Measurements from ENCODE around the gene GAS2L2. TPM values are rescaled to one million over a fixed set of nuclear protein-coding genes. Genes with fewer than 3 reads are reported as not detected.

The GAS2L2 gene
- total RNA-seq, 1 donor from 2014 or later: under 0.01 TPM

DNA sequence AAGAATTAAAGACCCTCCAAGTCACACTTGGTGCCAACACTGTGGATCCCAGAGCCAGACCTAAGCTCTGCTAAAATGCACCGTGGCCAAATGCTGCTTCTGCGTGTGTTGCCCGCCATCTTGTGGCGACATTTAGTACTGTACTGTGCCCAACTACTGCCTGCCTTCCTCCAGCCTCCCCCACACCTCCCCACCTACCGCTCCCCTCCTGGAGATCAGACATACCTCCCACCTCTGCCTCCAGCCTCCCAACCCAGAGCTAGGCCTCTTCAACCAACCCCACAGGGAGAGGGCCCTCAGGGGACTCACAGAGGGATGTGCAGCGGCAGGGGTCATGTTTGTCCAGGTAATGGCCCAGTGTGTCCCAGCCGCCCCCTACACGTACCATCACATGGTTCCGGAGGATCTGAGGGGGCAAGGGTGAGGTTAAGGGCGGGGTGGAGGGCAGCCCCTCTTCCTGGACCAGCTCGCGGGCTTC, 5.5 kb downstream of the GAS2L2 start:
- DNase-seq (ENCODE audit: low read depth in 2 of 2): peak; percentile 83 to 89

DNA sequence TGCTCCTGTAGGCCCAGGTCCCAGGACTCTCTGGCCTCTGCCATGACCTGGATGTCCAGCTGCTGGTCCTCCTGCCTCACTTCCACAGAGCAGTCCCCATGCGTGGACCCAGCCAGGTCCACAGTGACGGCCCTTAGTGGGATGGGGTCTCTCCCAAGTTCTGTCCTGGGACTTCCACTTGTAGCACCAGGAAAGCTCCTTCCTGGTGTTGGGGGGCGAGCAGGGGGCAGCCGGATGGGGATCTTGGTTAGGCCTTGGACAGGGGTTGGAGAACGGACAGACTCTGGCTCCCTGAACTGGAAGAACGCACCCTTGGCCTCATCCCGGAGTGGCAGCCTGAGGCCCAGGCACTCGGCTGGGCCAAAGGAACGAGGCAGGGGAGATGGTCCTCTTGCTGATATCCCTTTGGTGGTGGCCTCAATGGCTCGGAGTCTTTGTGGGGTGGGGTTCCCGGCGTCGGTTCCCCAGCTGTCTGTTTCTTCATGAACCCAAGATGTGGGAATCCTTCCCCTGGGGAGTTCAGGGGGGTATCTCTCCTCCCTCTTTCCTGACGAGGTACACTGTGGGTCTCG, 7.2 kb downstream of the GAS2L2 start:
- no peak for DNase-seq (ENCODE audit: low read depth in 2 of 2)

DNA sequence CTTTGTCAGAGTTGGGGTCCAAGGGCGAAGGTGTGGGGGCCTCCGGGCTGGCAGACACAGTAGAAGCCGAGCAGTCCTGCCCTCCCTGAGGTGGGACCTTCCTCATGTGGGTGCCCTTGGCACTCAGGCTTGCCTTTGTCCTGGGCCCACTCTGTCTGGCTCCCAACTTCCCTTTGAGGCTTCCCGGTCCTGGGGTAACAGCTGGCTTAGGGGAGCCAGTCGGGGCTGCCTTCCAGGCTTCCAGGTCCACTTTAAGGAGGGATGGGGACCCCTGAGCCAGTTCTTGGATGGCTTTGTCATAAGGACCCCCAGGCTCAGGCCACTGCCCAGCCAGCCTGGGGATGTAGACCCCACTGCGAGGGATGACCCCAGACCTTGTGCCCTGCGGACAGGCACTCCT, 7.8 kb downstream of the GAS2L2 start:
- no peak for DNase-seq (ENCODE audit: low read depth in 2 of 2)

DNA sequence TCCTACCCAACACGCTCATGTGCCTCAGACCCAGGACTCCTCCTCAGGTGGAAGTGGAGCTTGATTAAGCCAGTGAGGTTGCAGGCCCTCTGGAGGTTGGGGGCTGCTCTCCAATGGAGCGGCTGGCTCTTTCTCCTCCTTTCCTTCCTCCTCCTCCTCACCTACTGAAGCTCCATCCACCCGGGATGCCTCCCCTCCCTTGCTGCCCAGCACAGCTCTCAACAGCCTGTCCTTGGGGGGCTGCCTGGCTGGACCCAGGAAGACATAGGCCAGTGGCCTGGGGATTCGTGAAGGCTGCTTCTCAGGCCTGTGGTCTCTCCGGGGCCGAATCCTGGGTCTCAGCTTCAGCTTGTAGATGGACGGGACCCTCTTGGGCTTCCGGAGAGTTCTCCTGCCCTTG, 8.2 kb downstream of the GAS2L2 start:
- DNase-seq (ENCODE audit: low read depth in 2 of 2): no peak

DNA sequence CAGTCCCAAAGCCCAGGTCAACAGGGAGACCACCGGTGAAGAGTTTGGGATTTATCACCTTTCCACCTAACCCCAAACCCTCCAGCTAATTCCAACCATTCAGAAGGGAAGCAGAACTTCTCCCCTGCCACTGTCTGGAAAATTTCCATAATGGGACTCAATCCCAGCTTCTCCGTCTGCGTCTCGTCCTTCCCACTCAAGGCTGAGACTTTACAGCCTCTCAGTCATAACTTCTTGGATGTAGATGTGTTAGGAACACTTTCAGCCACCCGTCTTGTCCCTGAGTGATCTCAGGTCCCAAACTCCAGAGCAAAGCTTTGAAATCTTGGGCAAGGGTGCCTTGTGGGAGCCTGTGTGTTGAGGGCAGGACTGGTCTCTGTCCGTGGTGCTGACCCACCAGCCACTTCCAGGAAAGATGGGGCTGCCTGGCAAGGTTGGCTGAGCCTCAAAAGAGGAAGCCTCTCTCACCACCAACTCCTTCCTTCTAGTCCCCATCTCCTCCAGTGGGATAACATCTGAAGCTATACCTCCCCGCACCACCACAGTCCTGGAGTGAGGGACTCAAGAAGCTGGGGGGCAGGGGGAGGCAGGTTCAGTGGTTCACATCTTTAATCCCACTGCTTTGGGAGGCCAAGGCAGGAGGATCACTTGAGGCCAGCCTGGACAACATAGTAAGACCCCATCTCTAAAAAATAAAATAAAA, 9.3 kb downstream of the GAS2L2 start:
- DNase-seq (ENCODE audit: low read depth in 2 of 2): peak; percentile 50 to 54

DNA sequence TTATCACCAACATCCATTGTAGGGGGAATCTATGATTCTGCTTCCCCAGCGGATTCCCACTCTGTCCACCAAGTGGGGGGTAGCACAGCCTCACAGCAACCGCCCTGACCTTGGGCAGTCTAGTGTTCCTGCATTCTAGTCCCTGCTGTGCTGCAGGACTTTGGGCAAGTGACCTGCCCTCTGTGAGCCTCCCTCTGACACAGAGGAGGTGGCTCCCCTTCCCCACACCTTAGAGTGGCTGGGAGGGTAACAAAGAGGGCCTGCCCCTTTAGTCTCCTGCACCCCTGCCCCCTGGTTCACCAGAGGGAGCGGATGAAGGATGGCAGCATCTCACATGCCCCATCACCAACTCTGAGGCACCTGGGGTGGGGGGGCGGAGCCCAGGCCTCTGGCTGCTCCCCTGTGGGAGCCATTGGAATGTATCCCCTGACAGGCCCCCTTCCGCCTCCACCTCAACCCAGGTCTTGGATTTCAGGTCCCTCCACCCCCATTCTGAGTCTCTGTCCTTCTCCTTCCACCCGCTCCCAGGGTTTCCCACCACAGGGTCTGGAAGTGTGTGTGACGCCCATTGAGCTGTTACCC, 10.1 kb downstream of the GAS2L2 start:
- DNase-seq (ENCODE audit: low read depth in 2 of 2): no peak

DNA sequence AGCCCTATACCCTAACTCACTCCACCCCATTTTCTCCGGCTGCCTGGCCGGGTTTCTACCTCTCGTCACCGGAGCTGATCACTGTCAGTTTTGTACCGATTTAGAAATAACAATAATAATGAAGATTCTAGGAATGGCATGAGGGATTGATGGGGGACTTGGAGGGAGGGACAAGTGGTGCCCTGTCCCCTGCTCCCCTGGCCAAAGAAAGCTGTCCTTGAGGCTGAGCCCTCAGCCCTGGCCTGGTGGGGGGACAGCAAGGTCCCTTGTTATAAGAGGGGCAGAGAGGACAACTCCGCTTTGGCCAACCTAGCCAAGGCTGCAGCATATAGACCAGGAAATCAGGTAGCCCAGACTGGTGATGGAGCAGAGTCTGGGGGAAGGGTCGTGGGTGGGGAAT, 10.5 kb downstream of the GAS2L2 start:
- DNase-seq (ENCODE audit: low read depth in 2 of 2): no peak

DNA sequence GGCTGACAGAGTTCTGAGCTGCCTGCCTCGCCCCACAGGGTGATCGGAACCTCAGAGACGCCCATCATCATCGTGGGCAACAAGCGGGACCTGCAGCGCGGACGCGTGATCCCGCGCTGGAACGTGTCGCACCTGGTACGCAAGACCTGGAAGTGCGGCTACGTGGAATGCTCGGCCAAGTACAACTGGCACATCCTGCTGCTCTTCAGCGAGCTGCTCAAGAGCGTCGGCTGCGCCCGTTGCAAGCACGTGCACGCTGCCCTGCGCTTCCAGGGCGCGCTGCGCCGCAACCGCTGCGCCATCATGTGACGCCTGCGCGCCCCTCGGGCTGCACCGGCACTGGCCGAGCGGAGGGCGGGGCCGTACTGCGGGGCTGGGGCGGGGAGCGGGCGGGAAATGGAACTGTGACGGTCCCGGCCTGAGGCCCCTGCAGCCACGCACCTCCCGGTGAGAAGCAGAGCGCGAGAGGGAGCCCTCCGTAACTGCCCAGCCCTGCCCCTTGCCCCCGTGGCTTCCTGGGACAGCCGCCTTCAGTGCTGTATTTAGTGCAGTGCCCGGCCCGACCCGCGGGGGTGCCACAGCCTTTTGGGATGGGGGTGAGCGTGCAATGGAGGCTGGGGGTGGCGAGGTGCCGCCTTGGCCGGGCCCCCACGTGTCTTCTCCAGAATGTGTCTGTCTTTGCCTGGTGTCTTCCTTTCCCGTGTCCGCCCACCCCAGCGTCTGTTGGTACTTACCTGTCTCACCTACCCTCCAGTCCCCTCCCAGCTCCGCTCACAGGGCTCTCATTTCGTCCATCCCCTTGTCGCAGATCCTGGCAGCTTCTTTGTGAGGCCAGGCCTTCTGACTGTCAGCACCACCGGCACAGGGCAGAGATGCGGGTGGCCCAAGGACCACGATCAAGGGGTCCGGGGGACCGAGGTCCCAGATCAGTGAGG, 11.8 kb downstream of the GAS2L2 start:
- DNase-seq (ENCODE audit: low read depth in 2 of 2): no peak

DNA sequence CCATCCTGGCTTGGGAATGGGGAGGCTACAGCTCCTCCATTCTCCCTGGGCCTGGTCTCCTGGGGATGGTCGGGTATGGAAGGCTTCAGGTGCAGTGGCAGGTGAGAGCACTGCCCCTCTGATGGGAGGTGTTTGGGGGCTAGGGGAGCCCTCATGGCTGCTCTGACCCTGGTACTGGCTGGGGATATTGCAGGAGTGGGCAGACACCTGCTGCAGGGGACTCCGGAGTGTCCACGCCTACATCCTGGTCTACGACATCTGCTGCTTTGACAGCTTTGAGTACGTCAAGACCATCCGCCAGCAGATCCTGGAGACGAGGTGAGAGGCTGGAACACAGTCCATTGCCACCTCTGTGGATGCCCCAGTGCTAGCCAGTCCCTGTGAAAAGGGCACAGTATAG, 12.8 kb downstream of the GAS2L2 start:
- no peak for DNase-seq (ENCODE audit: low read depth in 2 of 2)

DNA sequence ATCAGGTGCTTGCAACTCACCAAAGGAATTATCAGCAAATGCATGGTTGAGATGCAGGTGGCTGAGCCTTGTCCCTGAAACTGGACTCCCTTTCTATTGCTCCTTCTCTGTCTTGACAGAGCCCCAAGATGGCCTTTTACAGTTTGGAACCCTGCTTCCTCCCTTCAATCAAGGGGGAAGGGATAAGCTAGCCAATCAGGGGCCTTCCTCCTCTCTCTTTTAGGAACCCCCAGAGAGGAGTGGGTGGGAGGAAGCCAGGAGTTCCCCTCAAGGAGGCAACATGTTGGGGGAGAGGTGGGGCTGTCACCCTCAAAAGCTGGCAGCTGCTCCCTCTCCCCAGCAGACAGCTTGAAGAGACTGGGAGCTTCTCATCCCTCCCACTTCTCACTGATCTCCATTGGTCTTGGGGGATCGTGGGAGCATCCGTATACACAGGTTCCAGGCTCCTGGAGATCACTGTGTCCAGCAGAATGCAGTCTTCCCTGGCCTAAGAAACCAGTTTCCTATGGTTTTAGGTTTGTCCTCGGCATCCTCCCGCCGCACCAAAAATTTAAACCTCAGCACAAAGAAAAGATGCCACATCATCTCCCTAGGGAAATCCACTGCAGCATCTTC, 14.4 kb downstream of the GAS2L2 start:
- DNase-seq (ENCODE audit: low read depth in 2 of 2): no peak

DNA sequence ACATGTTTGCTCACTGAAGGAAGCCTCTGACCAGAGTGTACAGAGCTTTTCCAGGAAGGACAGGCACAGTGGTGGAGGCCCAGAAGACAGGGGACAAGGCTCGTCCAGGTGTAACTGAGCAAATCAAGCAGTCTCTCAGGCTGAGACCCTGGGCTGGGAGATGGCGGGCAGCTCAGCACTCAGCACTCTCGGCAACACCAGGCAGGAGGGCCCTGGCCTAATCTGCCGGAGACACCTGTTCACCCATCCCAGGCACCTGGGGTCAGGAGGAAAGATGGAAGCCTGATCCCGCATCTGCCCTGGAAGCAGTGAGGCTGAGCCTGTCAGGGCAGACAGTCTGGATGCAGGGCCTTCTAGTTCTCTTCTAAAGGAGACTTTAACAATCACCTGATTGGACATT, 16.8 kb downstream of the GAS2L2 start:
- DNase-seq (ENCODE audit: low read depth in 2 of 2): no peak

DNA sequence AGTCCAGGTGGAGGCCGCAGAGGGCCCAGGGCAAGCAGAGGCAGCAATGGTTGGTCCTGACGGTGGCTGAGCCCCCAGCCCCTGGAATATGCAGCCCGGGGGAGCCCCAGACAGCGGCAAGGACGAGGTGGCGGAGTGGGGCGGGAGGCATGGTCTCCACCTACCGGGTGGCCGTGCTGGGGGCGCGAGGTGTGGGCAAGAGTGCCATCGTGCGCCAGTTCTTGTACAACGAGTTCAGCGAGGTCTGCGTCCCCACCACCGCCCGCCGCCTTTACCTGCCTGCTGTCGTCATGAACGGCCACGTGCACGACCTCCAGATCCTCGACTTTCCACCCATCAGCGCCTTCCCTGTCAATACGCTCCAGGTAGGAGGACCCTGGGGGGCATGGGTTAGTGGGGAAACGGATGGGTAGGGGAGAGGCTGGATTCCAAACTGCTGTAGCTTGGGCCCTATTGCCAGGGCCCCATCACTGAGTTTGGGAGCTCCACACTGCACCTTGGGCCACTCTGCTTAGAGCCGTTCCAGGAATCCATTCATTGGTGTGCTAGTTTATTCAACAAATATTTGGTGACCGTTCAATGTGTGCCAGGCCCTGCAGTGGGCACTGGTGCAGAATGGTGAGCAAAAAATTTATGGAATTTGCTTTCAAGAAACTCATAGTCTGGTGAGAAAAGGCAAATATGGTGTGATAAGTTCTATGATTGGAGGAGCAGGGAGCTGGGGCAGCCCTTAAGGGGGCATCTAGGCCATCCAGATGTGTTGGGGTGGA, 17.8 kb downstream of the GAS2L2 start:
- DNase-seq (ENCODE audit: low read depth in 2 of 2): no peak

DNA sequence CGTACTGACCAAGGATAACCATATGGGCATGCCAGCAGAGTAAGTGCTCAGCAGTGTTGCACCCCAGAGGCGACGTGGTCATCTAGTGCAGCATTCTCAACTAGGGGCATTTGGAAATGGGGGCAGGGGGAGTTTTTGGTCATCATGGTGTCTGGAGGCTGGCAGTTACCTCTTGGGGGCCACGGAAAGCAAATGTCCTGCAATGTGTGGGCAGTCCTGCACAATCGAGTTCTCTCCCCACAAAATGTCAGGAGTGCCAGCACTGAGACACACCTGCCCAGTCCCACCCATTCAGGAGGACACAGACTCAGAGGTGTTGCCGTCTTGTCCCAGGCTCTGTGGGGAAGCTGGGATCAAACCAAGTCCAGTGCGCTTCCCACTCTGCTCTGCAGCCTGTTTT, 18.6 kb downstream of the GAS2L2 start:
- no peak for DNase-seq (ENCODE audit: low read depth in 2 of 2)

DNA sequence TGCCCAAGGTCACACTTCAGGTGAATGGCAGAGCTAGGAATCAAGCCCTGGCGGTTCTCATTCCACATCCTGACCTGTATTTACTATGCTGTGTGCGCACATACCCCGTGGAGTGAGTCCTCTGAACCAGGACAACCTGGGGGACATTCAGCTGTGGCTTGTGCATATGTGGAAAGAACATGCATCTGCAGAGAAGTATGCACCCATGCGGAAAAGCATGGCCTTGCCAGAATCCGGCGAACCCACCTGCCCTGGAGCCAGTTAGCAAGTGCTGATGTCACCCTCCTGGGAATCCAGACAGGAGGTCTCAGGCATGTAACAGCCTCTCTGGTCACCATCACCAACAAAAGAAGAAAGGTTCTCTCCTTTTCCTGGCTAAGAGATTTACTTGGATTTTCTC, 19.7 kb downstream of the GAS2L2 start:
- DNase-seq (ENCODE audit: low read depth in 2 of 2): no peak

DNA sequence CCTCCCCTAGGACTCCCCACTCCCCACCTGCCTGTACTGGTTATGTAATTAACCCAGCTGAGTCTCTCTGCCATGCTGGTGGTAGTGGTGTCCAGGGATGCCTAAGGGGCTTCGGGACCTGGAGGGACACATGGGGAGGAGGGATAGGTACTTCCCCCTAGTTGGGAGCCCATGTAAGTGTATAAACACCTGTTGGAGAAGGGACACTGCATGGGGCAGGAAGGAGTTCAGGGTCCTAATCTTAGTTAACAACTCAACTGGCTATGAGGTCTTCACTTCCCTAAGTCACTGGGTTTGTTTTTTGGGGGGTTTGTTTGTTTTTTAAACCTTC, 20.3 kb downstream of the GAS2L2 start:
- DNase-seq (ENCODE audit: low read depth in 2 of 2): no peak

DNA sequence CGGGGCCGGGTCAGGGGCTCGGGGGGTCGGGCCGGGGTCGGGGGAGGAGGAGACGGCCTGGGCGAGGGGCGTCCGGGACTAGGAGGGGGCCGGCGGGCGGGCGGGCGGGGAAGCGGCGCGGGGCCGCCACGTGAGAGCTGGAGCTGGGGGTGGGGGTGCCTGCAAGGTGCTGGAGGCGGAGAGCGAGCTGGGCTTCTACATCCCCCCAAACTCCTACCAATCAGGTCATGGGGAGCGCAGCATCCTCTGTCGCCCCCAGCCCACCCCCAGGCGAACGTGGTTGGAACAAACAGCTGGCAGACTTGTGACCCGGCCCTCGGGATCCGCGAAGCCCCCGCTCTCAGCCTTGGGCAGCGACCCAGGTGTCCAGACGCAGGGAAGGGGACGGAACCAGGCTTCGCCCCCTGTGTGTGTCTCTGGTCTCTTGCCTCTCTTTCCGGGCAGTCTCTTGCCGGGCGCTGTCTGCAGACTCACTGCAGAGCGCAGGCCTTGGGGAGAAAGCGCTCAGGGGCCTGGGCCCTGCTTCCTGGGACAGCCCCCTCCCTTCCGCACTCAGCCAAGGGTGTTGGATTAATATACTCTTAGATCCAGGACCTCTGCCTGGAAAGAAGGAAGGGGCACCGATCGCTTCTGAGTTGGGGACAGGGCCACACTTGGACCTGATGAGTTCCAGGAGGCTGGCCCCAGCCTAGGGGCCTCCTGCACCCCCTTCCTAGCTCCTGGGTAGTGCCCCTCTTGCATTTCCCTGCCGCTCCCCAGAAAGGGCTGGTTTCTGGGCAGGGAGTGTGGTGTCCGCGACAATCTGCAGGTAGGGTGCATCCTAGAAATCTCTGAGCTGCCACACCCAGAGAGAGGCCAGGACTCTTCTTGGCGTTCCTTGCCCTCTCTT, 20.9 kb downstream of the GAS2L2 start:
- no peak for DNase-seq (ENCODE audit: low read depth in 2 of 2)

DNA sequence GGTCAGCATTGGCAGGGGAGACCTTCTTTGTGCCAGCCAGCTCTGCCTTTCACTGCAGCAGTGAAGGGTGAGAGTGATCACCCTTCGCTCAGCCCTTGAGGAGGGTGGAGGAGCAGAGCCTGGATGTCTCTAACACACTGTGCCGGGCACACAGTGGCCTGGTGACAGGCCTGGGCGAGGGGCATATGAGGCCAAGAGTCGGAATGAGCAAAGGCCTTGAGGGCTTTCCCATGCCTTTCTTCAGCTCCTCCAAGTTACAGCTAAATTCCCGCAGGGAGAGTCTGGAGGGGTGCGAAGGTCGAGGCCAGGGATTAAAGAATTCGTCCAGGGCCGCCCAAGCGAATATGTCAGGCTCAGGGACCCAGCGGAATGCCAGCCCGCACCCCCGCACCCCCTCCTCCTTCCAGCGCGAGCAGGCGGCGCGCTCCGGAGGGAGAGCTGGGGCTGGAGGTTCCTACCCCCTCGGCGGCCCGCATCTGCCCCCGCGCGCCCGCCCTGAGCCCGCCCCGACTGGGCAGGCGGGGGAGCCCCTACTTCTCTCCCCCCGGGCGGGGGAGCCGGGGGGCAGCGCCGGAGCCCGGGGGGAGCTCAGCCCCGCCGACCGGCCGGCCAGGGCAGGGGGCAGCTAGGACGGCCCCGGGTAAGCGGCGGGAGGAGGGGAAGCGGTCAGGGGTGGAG, 21.7 kb downstream of the GAS2L2 start, which contains the start of gene RASL10B:
Gene RASL10B, plus strand, starts transcription at position 401 of the 678 bp plus-strand sequence. CDS start 3,546 bp downstream, outside the sequence.
- peak; percentile 23 to 33 for DNase-seq (ENCODE audit: low read depth in 2 of 2)

DNA sequence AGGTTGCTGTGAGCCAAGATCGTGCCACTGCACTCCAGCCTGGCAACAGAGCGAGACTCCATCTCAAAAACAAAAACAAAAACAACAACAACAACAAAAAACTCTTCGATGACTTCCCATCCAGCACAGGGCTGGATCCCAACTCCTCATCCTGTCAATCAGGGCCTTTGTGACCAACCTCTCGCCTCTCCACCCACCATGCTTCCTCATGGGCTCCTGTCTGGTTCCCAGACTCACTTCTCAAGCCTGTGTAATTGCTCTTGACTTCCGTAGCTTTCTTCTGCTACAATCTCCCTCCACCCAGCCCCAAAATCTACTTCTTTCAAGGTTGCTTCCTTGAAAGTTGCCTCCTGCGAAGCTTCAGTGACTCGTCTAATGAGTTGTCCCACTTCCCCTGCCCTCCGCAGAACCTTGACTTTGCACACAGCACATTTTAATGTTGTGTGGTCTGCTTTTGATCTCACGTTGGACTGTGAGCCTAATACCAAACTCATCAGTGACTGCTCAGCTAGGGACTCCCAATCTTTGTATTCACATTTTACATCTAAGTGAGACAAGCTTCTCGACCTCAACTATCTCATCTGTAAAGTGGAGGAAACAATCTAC, 22.5 kb downstream of the GAS2L2 start:
- no peak for DNase-seq (ENCODE audit: low read depth in 2 of 2)

DNA sequence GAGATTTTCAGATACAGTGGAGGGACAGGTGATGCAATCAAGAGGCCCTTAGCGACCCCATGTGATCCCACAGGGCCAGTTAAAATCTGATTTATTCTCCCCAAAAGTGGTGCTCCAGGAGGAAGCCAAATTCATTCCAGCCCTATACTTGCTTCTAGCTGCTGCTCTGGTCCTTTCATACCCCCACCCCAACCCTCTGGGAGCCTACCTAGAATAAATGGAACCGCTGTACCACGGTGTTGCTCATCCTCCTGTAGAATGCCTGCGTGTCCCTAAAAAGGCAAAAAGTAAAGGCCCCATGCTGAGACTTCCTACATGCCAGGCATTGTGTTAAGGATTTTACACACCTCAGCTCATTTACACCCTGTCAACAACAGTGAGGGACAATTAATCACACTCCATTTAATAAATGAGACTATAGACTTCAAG, 23.6 kb downstream of the GAS2L2 start:
- DNase-seq (ENCODE audit: low read depth in 2 of 2): no peak
